RWPE1 (cell line): ENCODE measurements around the gene WDR46.

ENCODE experiments used
- CTCF ChIA-PET: fragments of 350-600 bp; sonication (Branson Sonifier 250); formaldehyde crosslinking; extraction: SDS; loops from one replicate; lab custom pipeline; 2021; lab: Yijun Ruan, JAX
- POLR2A ChIA-PET: fragments of 400-600 bp; formaldehyde crosslinking; extraction: SDS; loops from one replicate; lab custom pipeline; 2020; ENCODE audit warnings: antibody characterized with exemption; ENCODE audit not compliant: low non-redundant PET; lab: Yijun Ruan, JAX
- DNase-seq: peaks from one replicate; pipeline ENCODE4 v3.0.0; 2012; ENCODE audit warnings: low spot score
- H3K27ac ChIP-seq: fragments of 450-650 bp; 2 replicates; pipeline ENCODE4 v1.5.1; 2017
- CTCF ChIP-seq: fragments of 450-650 bp; conservative IDR thresholded peaks from 2 replicates; pipeline ENCODE4 v1.5.1; 2017; ENCODE audit warnings: low read depth, mild to moderate bottlenecking

The WDR46 gene

GRCh38 chr6:33280539-33280938 is 8.5 kb downstream of the WDR46 start:
- no peak for TF ChIP-seq CTCF
- CTCF ChIA-PET, result interaction anchor here (1.1 kb wide), 1 partner anchor 8 kb away, joined by 3 read pairs; the partner anchor contains the start of genes PFDN6 and WDR46
- POLR2A ChIA-PET, result no interaction called here
- no peak for DNase-seq
- peak overlapping the region; percentile 95 for H3K27ac ChIP-seq

GRCh38 chr6:33279971-33280511 is 9.0 kb downstream of the WDR46 start:
- peak; percentile 41 for TF ChIP-seq CTCF

GRCh38 chr6:33279257-33279695 is 9.8 kb downstream of the WDR46 start:
- no peak for DNase-seq
- CTCF ChIA-PET, result interaction anchor here (0.6 to 1.2 kb wide), 6 partner anchors 10 to 271 kb away, joined by 3 to 7 read pairs (median 4); partner anchors contain the start of genes PFDN6 and WDR46
- TF ChIP-seq CTCF, result no peak
- POLR2A ChIA-PET, result no interaction called here
- peak overlapping the region; percentile 95 for H3K27ac ChIP-seq

More at GRCh38 chr6:33279971-33280511, 9.0 kb downstream of the WDR46 start:
- peak; percentile 74 for DNase-seq
- ChIA-PET POLR2A (no interaction called here), CTCF (interaction anchor here (0.6 to 1.1 kb wide), 5 partner anchors 9 to 270 kb away, joined by 3 to 7 read pairs (median 3); partner anchors contain the start of genes PFDN6 and WDR46)
- H3K27ac ChIP-seq, result peak overlapping the region; percentile 95

GRCh38 chr6:33278810-33279209 is 10.2 kb downstream of the WDR46 start:
- TF ChIP-seq CTCF, result no peak
- DNase-seq, result no peak
- ChIA-PET CTCF (interaction anchor here (0.6 to 1.2 kb wide), 4 partner anchors 14 to 67 kb away, joined by 3 to 7 read pairs (median 3); partner anchors contain the start of gene RGL2), POLR2A (no interaction called here)
- H3K27ac ChIP-seq, result peak overlapping the region; percentile 95

GRCh38 chr6:33278392-33278741 is 10.7 kb downstream of the WDR46 start:
- TF ChIP-seq CTCF, result no peak
- H3K27ac ChIP-seq, result peak overlapping the region; percentile 95
- no peak for DNase-seq
- ChIA-PET POLR2A (no interaction called here), CTCF (interaction anchor here (0.6 to 1.2 kb wide), 4 partner anchors 14 to 67 kb away, joined by 3 to 7 read pairs (median 3); partner anchors contain the start of gene RGL2)

- ChIA-PET CTCF (interaction anchor here (0.6 to 1.4 kb wide), 6 partner anchors 11 to 129 kb away, joined by 3 to 7 read pairs (median 4); partner anchors contain the start of genes PFDN6, RGL2 and WDR46), POLR2A (interaction anchor here (0.6 to 1.9 kb wide), 3 partner anchors 11 to 78 kb away, joined by 3 to 14 read pairs (median 6); partner anchors contain the start of genes PFDN6, RGL2 and WDR46)
- no peak for TF ChIP-seq CTCF
- no peak for DNase-seq
- H3K27ac ChIP-seq, result peak overlapping the region; percentile 95
Observed at GRCh38 chr6:33277663-33278391, 11.2 kb downstream of the WDR46 start.
